PC-3 (cell line): ENCODE measurements around the gene TBC1D21. TPM values are rescaled to one million over a fixed set of nuclear protein-coding genes. Genes with fewer than 3 reads are reported as not detected.

ENCODE experiments used
- ATAC-seq: fragments of 200-7000 bp; cut with Tn5 transposase; 2 replicates; pipeline ENCODE4 v1.9.1; 2020; ENCODE audit warnings: mild to moderate bottlenecking, moderate library complexity
- BruUV-seq: library from RNA; stranded (reverse); fragments of 400-500 nt; replicated peaks from 2 replicates; lab custom pipeline; 2021; lab: Mats Ljungman, UMichigan
- CTCF ChIA-PET: fragments of 300-600 bp; sonication (Branson Sonifier 250); formaldehyde crosslinking; loops from one replicate; lab custom pipeline; 2022; ENCODE audit warnings: antibody characterized with exemption; lab: Charles Lee
- POLR2A ChIA-PET: fragments of 300-600 bp; sonication (Branson Sonifier 250); formaldehyde crosslinking; loops from one replicate; lab custom pipeline; 2022; ENCODE audit warnings: antibody characterized with exemption; ENCODE audit not compliant: unreplicated experiment; lab: Charles Lee
- DNase-seq: peaks from one replicate; pipeline ENCODE4 v3.0.0-alpha.2; 2015
- H2AFZ ChIP-seq: fragments of 300-600 bp; sonication (generic); 2 replicates; pipeline ENCODE4 v1.6.0; 2016; ENCODE audit warnings: antibody characterized with exemption, low read length
- H3F3A ChIP-seq: fragments of 300-600 bp; sonication (generic); one replicate; pipeline ENCODE4 v1.6.0; 2017; ENCODE audit warnings: antibody characterized with exemption, low read length, control low read depth, mild to moderate bottlenecking; ENCODE audit not compliant: unreplicated experiment
- H3K27ac ChIP-seq: fragments of 300-600 bp; sonication (generic); 2 replicates; pipeline ENCODE4 v1.5.1; 2016; ENCODE audit warnings: mild to moderate bottlenecking, low read length
- H3K27me3 ChIP-seq: fragments of 300-600 bp; sonication (generic); 2 replicates; pipeline ENCODE4 v1.6.1; 2016; ENCODE audit warnings: low read length, mixed read lengths
- H3K36me3 ChIP-seq: fragments of 300-600 bp; sonication (generic); 2 replicates; pipeline ENCODE4 v1.6.1; 2016; ENCODE audit warnings: low read depth, mixed run types, low read length, mixed read lengths
- H3K4me1 ChIP-seq: fragments of 300-600 bp; sonication (generic); 2 replicates; pipeline ENCODE4 v1.5.1; 2016; ENCODE audit warnings: low read length; ENCODE audit not compliant: insufficient read depth
- H3K4me2 ChIP-seq: fragments of 300-600 bp; sonication (generic); 2 replicates; pipeline ENCODE4 v1.6.0; 2016; ENCODE audit warnings: low read length
- H3K4me3 ChIP-seq: fragments of 300-600 bp; sonication (generic); 2 replicates; pipeline ENCODE4 v1.5.1; 2016; ENCODE audit warnings: mild to moderate bottlenecking, low read length, mixed read lengths
- H3K79me2 ChIP-seq: fragments of 300-600 bp; sonication (generic); 2 replicates; pipeline ENCODE4 v1.6.1; 2017; ENCODE audit warnings: low read length, mixed read lengths
- H3K9ac ChIP-seq: fragments of 300-600 bp; sonication (generic); 2 replicates; pipeline ENCODE4 v1.6.0; 2016; ENCODE audit warnings: mild to moderate bottlenecking, low read length
- H3K9me2 ChIP-seq: fragments of 300-600 bp; sonication (generic); replicated peaks from 2 replicates; pipeline ENCODE4 v1.6.1; 2016; ENCODE audit warnings: mixed run types, low read length, mixed read lengths
- H3K9me3 ChIP-seq: fragments of 300-600 bp; sonication (generic); 2 replicates; pipeline ENCODE4 v1.6.1; 2016; ENCODE audit warnings: low read length, mixed read lengths
- H4K20me1 ChIP-seq: fragments of 300-600 bp; sonication (generic); 2 replicates; pipeline ENCODE4 v1.6.1; 2016; ENCODE audit warnings: low read length, mixed read lengths
- EZH2 ChIP-seq: fragments of 300-600 bp; sonication (generic); IDR thresholded peaks from one replicate; pipeline ENCODE4 v1.6.1; 2017; ENCODE audit warnings: antibody characterized with exemption, mild to moderate bottlenecking, low read length; ENCODE audit not compliant: unreplicated experiment
- EZH2phosphoT487 ChIP-seq: fragments of 300-600 bp; sonication (generic); IDR thresholded peaks from 2 replicates; pipeline ENCODE4 v1.6.1; 2018; ENCODE audit warnings: mild to moderate bottlenecking, antibody characterized with exemption, low read length, borderline replicate concordance
- intact Hi-C: fragments of 100-400 bp; cut with micrococcal nuclease; formaldehyde crosslinking; loops from 2 replicates; pipeline ENCODE4 v1.9.0; 2023
- total RNA-seq: library from RNA; depleted of rRNA; stranded (reverse); fragments of >200 nt; gene quantifications from 2 replicates; pipeline ENCODE4 v1.2.3, GENCODE V29; 2014
- TF ChIP-seq, protein P1 (sequence below): fragments of 300-600 bp; sonication (generic); conservative IDR thresholded peaks from 2 replicates; pipeline ENCODE4 v1.5.1; 2017; ENCODE audit warnings: antibody characterized with exemption, low read depth, mild to moderate bottlenecking, low read length

Gene TBC1D21
- total RNA-seq, 1 experiment from 2014 or later, result not detected

DNA sequence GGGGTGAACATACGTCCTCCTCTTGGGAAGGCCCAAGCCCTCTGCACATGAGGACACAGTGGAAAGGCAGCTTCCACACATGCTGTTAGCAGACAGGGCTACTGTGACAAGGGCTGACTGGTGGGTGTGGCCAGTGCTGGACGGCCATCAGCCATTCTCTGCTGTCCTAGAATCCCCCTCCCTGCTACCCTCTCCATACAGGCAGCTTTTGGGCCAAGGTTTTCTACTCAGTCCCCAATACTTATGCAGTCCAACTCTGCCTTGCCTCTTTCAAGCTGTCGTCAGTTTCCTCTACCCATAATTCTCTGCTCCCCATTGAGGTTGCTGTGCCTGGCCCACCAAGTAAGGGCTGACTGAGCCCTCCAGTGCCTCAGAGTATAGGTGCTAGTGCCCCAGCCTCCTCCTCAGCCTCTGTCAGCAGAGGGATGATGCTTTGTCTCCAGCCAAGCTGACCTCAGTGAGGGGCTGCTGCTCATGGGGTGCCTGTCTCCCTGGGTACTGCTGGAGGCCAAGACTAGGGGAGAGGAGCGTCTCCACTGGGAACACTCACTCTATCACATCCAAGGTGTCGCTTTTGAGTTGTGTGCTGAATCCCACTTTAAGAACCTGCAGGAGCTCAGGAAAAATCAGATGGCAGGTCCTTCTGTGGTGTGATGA is 55.7 kb downstream of the TBC1D21 start:
- POLR2A ChIA-PET, result no interaction called here
- Histone ChIP-seq H3K9me3 (no peaks in the 10 kb centered on the region), H3K9me2 (no peaks in the 10 kb centered on the region), H3K79me2 (peaks cover 98% of the 10 kb centered on the region), H3F3A (no peaks in the 10 kb centered on the region), H3K9ac (peak overlapping the region; percentile 95), H3K27ac (peak overlapping the region; percentile 83), H3K4me2 (peak overlapping the region; percentile 83), H3K4me3 (peak overlapping the region; percentile 90), H4K20me1 (no peaks in the 10 kb centered on the region), H3K4me1 (peaks cover 84% of the 10 kb centered on the region), H3K27me3 (no peaks in the 10 kb centered on the region), H2AFZ (no peak overlapping the region), H3K36me3 (peaks cover 14% of the 10 kb centered on the region; the same call in 1 of the 2 replicates)
- TF ChIP-seq, protein P1, sequence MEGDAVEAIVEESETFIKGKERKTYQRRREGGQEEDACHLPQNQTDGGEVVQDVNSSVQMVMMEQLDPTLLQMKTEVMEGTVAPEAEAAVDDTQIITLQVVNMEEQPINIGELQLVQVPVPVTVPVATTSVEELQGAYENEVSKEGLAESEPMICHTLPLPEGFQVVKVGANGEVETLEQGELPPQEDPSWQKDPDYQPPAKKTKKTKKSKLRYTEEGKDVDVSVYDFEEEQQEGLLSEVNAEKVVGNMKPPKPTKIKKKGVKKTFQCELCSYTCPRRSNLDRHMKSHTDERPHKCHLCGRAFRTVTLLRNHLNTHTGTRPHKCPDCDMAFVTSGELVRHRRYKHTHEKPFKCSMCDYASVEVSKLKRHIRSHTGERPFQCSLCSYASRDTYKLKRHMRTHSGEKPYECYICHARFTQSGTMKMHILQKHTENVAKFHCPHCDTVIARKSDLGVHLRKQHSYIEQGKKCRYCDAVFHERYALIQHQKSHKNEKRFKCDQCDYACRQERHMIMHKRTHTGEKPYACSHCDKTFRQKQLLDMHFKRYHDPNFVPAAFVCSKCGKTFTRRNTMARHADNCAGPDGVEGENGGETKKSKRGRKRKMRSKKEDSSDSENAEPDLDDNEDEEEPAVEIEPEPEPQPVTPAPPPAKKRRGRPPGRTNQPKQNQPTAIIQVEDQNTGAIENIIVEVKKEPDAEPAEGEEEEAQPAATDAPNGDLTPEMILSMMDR, result no peak
- TF ChIP-seq EZH2phosphoT487 (no peak), EZH2 (no peak)
- ATAC-seq (no peak), DNase-seq (peak; percentile 39)
- intact Hi-C loops, result no loop called here
- no TSS peak for BruUV-seq
- CTCF ChIA-PET, result no interaction called here

DNA sequence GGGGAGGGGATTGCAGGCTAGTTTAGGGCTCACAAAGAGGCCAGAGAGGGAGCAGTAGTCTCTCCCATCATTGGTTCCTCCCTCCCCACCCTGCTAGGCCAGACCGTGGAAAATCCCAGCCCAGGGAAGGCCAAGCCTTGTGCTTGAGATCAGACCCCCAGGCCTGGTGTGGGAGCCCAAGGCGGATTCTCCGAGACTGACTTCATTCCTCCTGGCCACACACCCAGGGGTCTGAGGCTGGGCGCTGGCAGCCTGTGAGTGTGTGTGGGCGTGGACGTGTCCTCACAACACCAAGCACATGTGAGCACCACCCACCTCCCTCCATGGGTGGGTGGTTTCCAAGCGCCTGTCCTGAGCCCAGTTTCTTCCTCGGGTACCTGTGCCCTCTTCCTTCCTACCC is 57.0 kb downstream of the TBC1D21 start:
- ATAC-seq, result no peak
- CTCF ChIA-PET, result no interaction called here
- peaks cover 84% of the 10 kb centered on the region for H3K4me1 ChIP-seq
- no peak for DNase-seq
- H3K4me2 ChIP-seq, result peak overlapping the region; percentile 83
- no peak overlapping the region for H2AFZ ChIP-seq
- H3K27ac ChIP-seq, result peak overlapping the region; percentile 5
- no peaks in the 10 kb centered on the region for H3K27me3 ChIP-seq
- intact Hi-C loops, result no loop called here
- BruUV-seq, result no TSS peak
- POLR2A ChIA-PET, result no interaction called here
- no peaks in the 10 kb centered on the region for H3K9me2 ChIP-seq
- no peaks in the 10 kb centered on the region for H4K20me1 ChIP-seq
- no peak overlapping the region for H3K9ac ChIP-seq
- no peak for TF ChIP-seq EZH2
- no peak for TF ChIP-seq EZH2phosphoT487
- TF ChIP-seq, protein P1, result no peak
- peaks cover 92% of the 10 kb centered on the region for H3K79me2 ChIP-seq
- no peaks in the 10 kb centered on the region for H3K9me3 ChIP-seq
- peaks cover 8% of the 10 kb centered on the region for H3F3A ChIP-seq
- peaks cover 10% of the 10 kb centered on the region; the same call in 1 of the 2 replicates for H3K36me3 ChIP-seq
- peak overlapping the region; percentile 90; the same call in 1 of the 2 replicates for H3K4me3 ChIP-seq

DNA sequence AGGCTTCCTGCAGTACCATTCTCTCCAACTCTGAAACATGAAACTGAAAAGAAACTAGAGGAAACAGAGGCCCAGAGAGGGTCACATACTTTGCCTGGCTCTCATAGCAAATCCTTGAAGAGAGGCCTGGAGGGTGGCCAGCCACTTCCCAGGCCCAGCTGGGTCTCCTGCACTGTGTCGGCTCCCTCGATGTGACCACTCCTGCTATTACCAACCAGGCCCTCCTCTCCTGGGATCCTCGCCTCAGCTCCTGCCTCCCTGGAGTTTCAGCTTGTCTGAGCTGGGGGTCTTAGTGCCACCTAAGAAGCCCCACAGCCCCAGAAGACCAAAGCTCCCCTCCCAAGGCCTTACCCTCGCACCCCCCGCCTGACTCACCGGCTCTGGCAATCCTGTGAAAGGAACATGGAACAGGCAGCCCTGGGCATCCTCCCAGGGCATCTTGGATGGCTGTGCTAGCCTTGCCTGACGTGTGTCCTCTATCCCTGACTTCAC is 57.5 kb downstream of the TBC1D21 start:
- TF ChIP-seq, protein P1, result no peak
- TF ChIP-seq EZH2, result no peak
- no peak for TF ChIP-seq EZH2phosphoT487
- peaks cover 92% of the 10 kb centered on the region for H3K79me2 ChIP-seq
- no peak overlapping the region for H2AFZ ChIP-seq
- H3F3A ChIP-seq, result peaks cover 8% of the 10 kb centered on the region
- no peaks in the 10 kb centered on the region for H3K27me3 ChIP-seq
- ChIA-PET POLR2A (no interaction called here), CTCF (no interaction called here)
- no TSS peak for BruUV-seq
- H3K9me3 ChIP-seq, result no peaks in the 10 kb centered on the region
- no peak overlapping the region for H3K4me3 ChIP-seq
- H4K20me1 ChIP-seq, result no peaks in the 10 kb centered on the region
- ATAC-seq, result no peak
- peak overlapping the region; percentile 83; the same call in 1 of the 2 replicates for H3K4me2 ChIP-seq
- no peak overlapping the region for H3K9ac ChIP-seq
- intact Hi-C loops, result no loop called here
- DNase-seq, result no peak
- H3K36me3 ChIP-seq, result 0 out of 2 replicates have a peak, but pooled peaks cover 5% of the 10 kb centered on the region
- H3K4me1 ChIP-seq, result peaks cover 84% of the 10 kb centered on the region
- H3K9me2 ChIP-seq, result no peaks in the 10 kb centered on the region
- H3K27ac ChIP-seq, result peak overlapping the region; percentile 5; the same call in 1 of the 2 replicates
